HG03457 (cell line): ENCODE measurements around the gene CTAGE8.
"Not testable (repeated sequence)": the region's sequence is repeated elsewhere in the genome, so short reads cannot be mapped to it uniquely, and the experiment has no call there.

Experiments
- ATAC-seq: cut with Tn5 transposase; IDR thresholded peaks from one replicate; pipeline ENCODE4 v1.9.1; 2021; ENCODE audit warnings: moderate number of reproducible peaks; ENCODE audit not compliant: unreplicated experiment

CTAGE8 gene, protein sequence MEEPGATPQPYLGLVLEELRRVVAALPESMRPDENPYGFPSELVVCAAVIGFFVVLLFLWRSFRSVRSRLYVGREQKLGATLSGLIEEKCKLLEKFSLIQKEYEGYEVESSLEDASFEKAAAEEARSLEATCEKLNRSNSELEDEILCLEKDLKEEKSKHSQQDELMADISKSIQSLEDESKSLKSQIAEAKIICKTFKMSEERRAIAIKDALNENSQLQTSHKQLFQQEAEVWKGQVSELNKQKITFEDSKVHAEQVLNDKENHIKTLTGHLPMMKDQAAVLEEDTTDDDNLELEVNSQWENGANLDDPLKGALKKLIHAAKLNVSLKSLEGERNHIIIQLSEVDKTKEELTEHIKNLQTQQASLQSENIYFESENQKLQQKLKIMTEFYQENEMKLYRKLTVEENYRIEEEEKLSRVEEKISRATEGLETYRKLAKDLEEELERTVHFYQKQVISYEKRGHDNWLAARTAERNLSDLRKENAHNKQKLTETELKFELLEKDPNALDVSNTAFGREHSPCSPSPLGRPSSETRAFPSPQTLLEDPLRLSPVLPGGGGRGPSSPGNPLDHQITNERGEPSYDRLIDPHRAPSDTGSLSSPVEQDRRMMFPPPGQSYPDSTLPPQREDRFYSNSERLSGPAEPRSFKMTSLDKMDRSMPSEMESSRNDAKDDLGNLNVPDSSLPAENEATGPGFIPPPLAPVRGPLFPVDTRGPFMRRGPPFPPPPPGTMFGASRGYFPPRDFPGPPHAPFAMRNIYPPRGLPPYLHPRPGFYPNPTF

GRCh38 chr7:144269188-144269587 is at the start of gene CTAGE8:
Gene CTAGE8 (minus strand): TSS chr7:144269288. CDS start chr7:144269250, 38 bp downstream.
- ATAC-seq = not testable (repeated sequence)

DNA sequence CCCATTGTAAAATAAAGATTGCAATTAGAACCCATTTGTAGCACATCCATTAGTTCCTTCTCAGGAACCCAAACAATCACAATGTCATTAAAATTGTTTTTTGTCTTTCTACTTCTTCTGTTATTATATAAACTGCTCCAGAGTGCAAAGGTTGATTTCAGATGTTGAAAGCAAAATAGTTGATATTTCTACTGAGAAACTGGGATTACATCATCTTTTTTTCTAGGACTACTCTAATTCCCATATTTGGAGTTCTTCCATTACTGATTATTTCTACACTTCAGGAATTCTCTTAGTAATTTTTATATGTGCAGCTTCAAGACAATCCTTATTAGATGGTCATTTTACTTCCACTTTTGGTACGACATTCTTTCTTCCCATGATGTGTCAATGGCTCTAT is 48.4 kb upstream of the CTAGE8 start:
- ATAC-seq = not testable (repeated sequence)

GRCh38 chr7:144311872-144312469 is 42.9 kb upstream of the CTAGE8 start, which contains the start of gene OR2A1:
Gene OR2A1 (plus strand): TSS chr7:144312419. CDS start chr7:144318125, 5,706 bp downstream.
- ATAC-seq = not testable (repeated sequence)

DNA sequence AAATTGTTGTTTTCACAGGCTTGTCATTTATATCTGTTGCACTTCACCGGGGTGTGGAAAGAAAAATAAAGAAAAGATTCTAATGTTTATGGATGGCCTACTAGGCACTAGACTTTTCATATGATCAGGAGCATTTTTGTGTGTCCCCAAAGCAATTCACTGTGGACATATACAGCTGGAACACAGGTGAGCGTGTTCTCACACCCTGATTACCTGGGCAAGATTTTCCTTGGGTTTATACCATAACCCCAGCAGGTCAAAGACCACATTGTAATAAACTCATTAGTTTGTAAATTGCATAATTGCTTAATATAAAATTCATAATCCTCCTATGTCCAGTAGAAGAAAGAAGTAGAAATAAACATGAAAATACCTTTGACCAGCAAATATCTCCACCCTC is 42.1 kb upstream of the CTAGE8 start:
- ATAC-seq = not testable (repeated sequence)

- ATAC-seq = not testable (repeated sequence)
Measured at GRCh38 chr7:144309702-144310101, 40.6 kb upstream of the CTAGE8 start.

- not testable (repeated sequence) for ATAC-seq
Measured at GRCh38 chr7:144305156-144305555, 36.1 kb upstream of the CTAGE8 start.

- ATAC-seq = not testable (repeated sequence)
Measured at GRCh38 chr7:144303607-144304006, 34.5 kb upstream of the CTAGE8 start.

- not testable (repeated sequence) for ATAC-seq
Measured at GRCh38 chr7:144302578-144303303, 33.7 kb upstream of the CTAGE8 start.

GRCh38 chr7:144293794-144294499 is 24.9 kb upstream of the CTAGE8 start:
- peak; percentile 75 for ATAC-seq

GRCh38 chr7:144292384-144293161 is 23.5 kb upstream of the CTAGE8 start:
- not testable (repeated sequence) for ATAC-seq

DNA sequence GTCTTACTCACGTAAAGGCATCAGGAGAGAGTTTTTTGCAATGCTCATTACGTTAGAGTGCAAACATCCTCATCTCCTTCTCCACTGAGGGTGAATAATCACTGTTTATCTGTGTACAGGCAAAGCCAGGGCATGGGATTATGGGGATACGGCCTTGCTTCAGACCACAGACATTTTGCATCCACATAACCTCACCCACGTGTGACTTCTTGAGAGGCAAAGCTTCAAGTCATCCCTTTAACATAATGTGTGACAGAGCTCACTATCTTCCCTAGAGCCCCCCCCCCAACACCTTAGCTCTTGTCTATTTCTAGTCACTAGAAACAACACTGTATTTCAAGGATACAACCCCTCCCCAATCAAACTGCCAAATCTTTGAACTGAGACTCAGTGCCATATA is 22.5 kb upstream of the CTAGE8 start:
- not testable (repeated sequence) for ATAC-seq

DNA sequence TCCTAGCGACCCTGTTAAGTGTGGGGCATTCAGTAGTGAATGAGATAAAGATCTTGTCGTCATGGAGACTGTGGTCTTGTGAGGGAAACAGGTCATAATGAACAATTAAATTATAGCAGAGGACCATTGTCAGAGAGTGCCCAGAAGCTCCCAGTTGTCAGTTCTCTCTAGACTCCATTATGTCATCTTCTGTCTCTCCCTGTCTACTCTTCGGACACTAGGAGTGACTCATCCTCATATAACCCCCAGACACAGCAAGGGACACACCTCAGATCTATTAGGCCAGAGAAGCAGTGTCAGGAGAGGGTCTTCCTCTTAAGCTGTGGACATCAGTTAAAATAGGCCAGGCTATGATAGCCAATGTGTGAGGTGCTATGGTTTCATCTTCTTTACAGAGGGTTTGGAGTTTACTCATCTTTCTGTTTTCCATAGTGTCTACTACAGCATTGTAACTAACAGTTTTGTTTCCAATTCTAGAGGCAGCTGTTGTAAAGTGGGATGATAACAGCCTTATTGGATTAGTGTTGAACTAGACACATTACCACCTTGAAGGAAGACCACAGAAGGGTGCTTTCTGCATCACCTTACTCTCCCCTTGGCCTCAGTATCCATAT is 18.2 kb upstream of the CTAGE8 start:
- not testable (repeated sequence) for ATAC-seq

DNA sequence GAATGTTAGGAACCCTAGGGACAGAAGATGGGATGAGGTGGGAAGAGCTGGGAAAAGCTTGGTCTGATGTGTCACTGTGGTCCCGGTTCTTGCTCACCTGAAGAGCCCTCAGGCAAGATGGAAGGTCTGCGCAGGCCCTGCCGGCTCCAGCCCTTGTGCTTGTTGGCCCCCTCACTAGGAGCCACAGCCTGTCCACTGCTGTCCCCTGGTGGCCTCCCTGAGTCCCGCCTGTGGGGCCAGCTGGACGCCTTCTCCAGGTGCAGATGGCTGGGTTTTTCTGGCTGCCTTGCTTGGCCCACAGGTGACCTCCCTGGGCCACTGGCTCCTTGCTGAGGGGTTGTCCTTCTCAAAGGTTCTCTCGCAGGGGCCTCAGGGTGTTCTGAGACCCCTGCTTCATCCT is 14.6 kb upstream of the CTAGE8 start:
- not testable (repeated sequence) for ATAC-seq

DNA sequence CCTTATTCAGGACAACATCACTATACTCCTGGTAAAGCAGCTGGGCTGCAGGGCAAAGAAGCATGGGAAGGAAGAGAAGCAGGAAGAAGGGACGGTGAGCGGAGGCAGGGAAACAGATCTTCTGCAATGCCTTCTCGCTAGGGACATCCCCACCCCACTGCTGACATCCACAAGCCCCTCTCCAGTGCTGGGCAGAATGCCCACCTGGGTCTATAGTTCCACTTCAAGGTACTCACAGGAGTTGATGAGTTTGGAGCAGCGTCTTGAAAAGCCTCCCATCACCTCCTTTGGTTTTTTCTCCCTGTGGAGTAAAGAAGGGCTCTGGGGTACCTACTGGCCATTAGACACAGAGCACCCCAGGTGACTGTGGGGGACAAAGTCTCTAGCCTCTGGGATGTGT is 13.4 kb upstream of the CTAGE8 start:
- ATAC-seq = not testable (repeated sequence)

GRCh38 chr7:144281981-144282380 is 12.9 kb upstream of the CTAGE8 start:
- not testable (repeated sequence) for ATAC-seq

- not testable (repeated sequence) for ATAC-seq
Measured at GRCh38 chr7:144280010-144280409, 10.9 kb upstream of the CTAGE8 start.

DNA sequence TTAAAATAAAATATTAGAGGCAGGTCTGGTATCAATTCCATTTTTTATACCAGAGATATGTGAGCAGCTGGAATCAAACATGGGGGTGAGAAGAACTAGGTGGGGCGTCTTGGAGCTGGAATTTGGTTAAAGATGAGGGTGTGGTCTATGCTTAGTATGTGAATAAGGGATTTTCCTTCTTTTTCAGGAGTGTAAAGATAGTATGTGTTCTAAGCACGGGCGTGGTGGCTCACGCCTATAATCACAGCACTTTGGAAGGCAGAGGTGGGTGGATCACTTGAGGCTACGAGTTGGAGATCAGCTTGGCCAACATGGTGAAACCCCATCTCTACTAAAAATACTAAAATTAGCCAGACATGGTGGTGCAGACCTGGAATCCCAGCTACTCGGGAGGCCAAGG is 6.2 kb upstream of the CTAGE8 start:
- not testable (repeated sequence) for ATAC-seq

GRCh38 chr7:144264692-144265091 is 4.4 kb downstream of the CTAGE8 start, which contains the start of gene OR2A7:
Gene OR2A7 (minus strand): TSS chr7:144264792. CDS start chr7:144259628, 5,164 bp downstream.
- not testable (repeated sequence) for ATAC-seq

DNA sequence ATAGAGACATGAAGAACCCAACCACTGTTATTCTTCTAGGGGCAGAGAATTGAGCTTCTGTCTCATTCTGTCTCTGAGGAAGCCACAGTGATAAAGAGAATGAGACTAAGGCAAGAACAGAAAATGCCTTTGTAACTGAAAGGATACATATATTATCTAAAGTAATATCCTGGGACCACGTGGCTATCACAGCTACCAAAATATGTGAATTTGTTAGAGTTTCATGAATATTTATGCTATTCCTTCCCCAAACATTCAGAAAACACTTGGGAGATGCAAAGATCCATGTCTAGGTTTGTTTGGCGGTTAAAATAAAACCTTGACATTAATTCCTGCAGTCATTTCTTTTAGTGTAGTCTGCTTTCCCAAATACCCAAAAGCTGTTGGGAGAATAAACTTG is 7.0 kb downstream of the CTAGE8 start:
- not testable (repeated sequence) for ATAC-seq
